ENCODE measurements around the gene SMYD3. TPM values are rescaled to one million over a fixed set of nuclear protein-coding genes. Genes with fewer than 3 reads are reported as not detected.

SMYD3 gene
- total RNA-seq, 3 donors from 2014 or later, result 16.3 to 18.0 (median 16.4) TPM

GRCh38 chr1:246297279-246298265 lies 209.5 kb downstream of the SMYD3 start:
- Histone ChIP-seq H3K4me3 (no peak overlapping the region), H3K4me1 (ENCODE audit: low read depth) (no peaks in the 10 kb centered on the region), H3K36me3 (ENCODE audit: low read depth) (no peaks in the 10 kb centered on the region), H3K9me3 (no peaks in the 10 kb centered on the region)
- ATAC-seq (no peak), DNase-seq (no peak)
- no peak for TF ChIP-seq CTCF (IDR thresholded peaks at IDR 0.05)
- intact Hi-C loops (cut with DNase I, micrococcal nuclease), result no loop called here

DNA sequence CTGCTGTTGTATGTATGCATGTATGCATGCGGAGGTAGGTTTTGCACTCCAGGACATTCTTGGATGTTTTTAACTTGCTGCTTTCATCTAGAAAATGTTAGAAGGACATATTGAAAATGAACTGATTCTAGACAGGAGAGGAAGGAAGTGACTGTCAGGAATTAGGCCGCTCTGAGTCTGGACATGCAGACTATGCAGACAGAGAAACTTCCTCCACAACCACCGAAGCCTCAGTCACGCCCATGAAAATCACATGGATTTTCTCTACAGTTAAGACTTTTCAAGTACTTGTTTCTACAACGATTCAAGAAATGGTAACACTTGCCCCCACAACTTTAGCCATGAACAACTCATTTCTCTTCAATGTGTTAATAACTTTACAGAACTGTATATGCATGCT lies 211.1 kb downstream of the SMYD3 start:
- intact Hi-C loops (cut with DNase I, micrococcal nuclease), result no loop called here
- no peaks in the 10 kb centered on the region for H3K36me3 ChIP-seq (ENCODE audit: low read depth)
- H3K9me3 ChIP-seq, result no peaks in the 10 kb centered on the region
- ATAC-seq (no peak), DNase-seq (peak in 1 of 3 donors; percentile 10)
- H3K4me1 ChIP-seq (ENCODE audit: low read depth), result no peaks in the 10 kb centered on the region
- TF ChIP-seq CTCF (IDR thresholded peaks at IDR 0.05), result no peak
- H3K4me3 ChIP-seq, result no peak overlapping the region

- Histone ChIP-seq H3K4me3 (no peak overlapping the region), H3K36me3 (ENCODE audit: low read depth) (no peaks in the 10 kb centered on the region), H3K9me3 (no peaks in the 10 kb centered on the region), H3K4me1 (ENCODE audit: low read depth) (no peaks in the 10 kb centered on the region)
- intact Hi-C loops (cut with DNase I, micrococcal nuclease), result no loop called here
- ATAC-seq (no peak), DNase-seq (no peak)
- no peak for TF ChIP-seq CTCF (IDR thresholded peaks at IDR 0.05)
Observed at GRCh38 chr1:246295340-246295739, 211.7 kb downstream of the SMYD3 start.

DNA sequence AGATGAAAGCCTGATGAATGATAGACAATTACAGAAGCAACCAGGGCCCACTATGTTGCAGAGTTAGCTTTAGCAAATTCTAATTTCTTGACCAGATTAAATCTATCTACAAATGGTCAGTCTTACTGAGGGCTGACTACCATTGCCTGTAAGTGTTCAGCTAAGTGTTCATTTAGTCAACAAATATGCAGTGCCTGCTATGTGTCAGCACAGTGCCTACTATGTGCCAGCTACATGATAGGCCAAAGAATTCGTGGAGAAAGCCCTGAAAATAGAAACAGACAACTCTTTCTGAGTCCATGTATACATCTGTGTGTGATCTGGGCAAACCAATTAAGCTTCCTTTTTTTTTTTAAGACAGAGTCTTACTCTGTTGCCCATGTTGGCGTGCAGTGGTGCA lies 212.8 kb downstream of the SMYD3 start:
- no peaks in the 10 kb centered on the region for H3K4me1 ChIP-seq (ENCODE audit: low read depth)
- intact Hi-C loops (cut with DNase I, micrococcal nuclease), result no loop called here
- no peak for TF ChIP-seq CTCF (IDR thresholded peaks at IDR 0.05)
- ATAC-seq (no peak), DNase-seq (no peak)
- no peak overlapping the region for H3K4me3 ChIP-seq
- H3K36me3 ChIP-seq (ENCODE audit: low read depth), result no peaks in the 10 kb centered on the region
- no peaks in the 10 kb centered on the region for H3K9me3 ChIP-seq

GRCh38 chr1:246293366-246294121 lies 213.5 kb downstream of the SMYD3 start:
- Histone ChIP-seq H3K36me3 (ENCODE audit: low read depth) (no peaks in the 10 kb centered on the region), H3K4me3 (no peak overlapping the region), H3K9me3 (no peaks in the 10 kb centered on the region), H3K4me1 (ENCODE audit: low read depth) (no peaks in the 10 kb centered on the region)
- DNase-seq (no peak), ATAC-seq (no peak)
- no peak for TF ChIP-seq CTCF (IDR thresholded peaks at IDR 0.05)
- intact Hi-C loops (cut with DNase I, micrococcal nuclease), result no loop called here

All from mucosa of descending colon (tissue), 3 donors.